Duodenal mucosa (tissue), 2 donors: ENCODE measurements around the gene NRM.

Experiments
- H3K27ac ChIP-seq: one replicate; pipeline ENCODE4 v1.7.0; 2013; ENCODE audit warnings: low read depth, low read length
- H3K27me3 ChIP-seq, 2 donors: one replicate each; pipeline ENCODE4 v1.7.0; 2013; ENCODE audit warnings: low read length in 2 of 2, control low read depth in 1 of 2; ENCODE audit not compliant: insufficient read depth in 2 of 2, control insufficient read depth in 1 of 2
- H3K36me3 ChIP-seq, 2 donors: one replicate each; pipeline ENCODE4 v1.7.0; 2013; ENCODE audit warnings: low read length in 2 of 2, control low read depth in 1 of 2; ENCODE audit not compliant: insufficient read depth in 2 of 2, control insufficient read depth in 1 of 2
- H3K4me1 ChIP-seq, 2 donors: one replicate each; pipeline ENCODE4 v1.7.0; 2013; ENCODE audit warnings: low read length in 2 of 2, control low read depth in 1 of 2; ENCODE audit not compliant: insufficient read depth in 2 of 2, control insufficient read depth in 1 of 2
- H3K4me3 ChIP-seq, 2 donors: one replicate each; pipeline ENCODE4 v1.7.0; 2013; ENCODE audit warnings: low read length in 2 of 2, low read depth in 1 of 2
- H3K9ac ChIP-seq, 2 donors: one replicate each; pipeline ENCODE4 v1.7.0; 2013; ENCODE audit warnings: low read length in 2 of 2, low read depth in 1 of 2
- H3K9me3 ChIP-seq, 2 donors: one replicate each; pipeline ENCODE4 v1.7.0; 2013; ENCODE audit warnings: low read length in 2 of 2, control low read depth in 1 of 2; ENCODE audit not compliant: control insufficient read depth in 1 of 2

Gene NRM

GRCh38 chr6:30683183-30683979 lies 7.4 kb downstream of the NRM start:
- Histone ChIP-seq H3K27ac (peak overlapping the region; percentile 85), H3K4me1 (peaks cover 32 to 40% of the 10 kb centered on the region in 2 donors), H3K9ac (peak overlapping the region; percentile 67 to 72), H3K27me3 (no peaks in the 10 kb centered on the region), H3K9me3 (no peaks in the 10 kb centered on the region), H3K36me3 (peaks cover 0 to 3% of the 10 kb centered on the region in 2 donors), H3K4me3 (peak overlapping the region; percentile 85 to 92)

- no peaks in the 10 kb centered on the region for H3K9me3 ChIP-seq
- H3K36me3 ChIP-seq = peaks cover 3 to 6% of the 10 kb centered on the region in 2 donors
- peaks cover 24 to 34% of the 10 kb centered on the region in 2 donors for H3K4me1 ChIP-seq
- peak overlapping the region; percentile 67 to 72 for H3K9ac ChIP-seq
- peak overlapping the region; percentile 85 to 92 for H3K4me3 ChIP-seq
- no peaks in the 10 kb centered on the region for H3K27me3 ChIP-seq
- peak overlapping the region; percentile 85 for H3K27ac ChIP-seq
Observed at GRCh38 chr6:30682143-30683117, 8.4 kb downstream of the NRM start.

GRCh38 chr6:30681766-30682142 lies 9.0 kb downstream of the NRM start:
- peak overlapping the region; percentile 85 for H3K27ac ChIP-seq
- no peaks in the 10 kb centered on the region for H3K27me3 ChIP-seq
- peaks cover 3 to 12% of the 10 kb centered on the region in 2 donors for H3K36me3 ChIP-seq
- H3K4me3 ChIP-seq = peak overlapping the region; percentile 85 to 92
- H3K9me3 ChIP-seq = no peaks in the 10 kb centered on the region
- peaks cover 24 to 39% of the 10 kb centered on the region in 2 donors for H3K4me1 ChIP-seq
- peak overlapping the region; percentile 32 to 72 for H3K9ac ChIP-seq

- peaks cover 20 to 29% of the 10 kb centered on the region in 2 donors for H3K4me1 ChIP-seq
- no peaks in the 10 kb centered on the region for H3K27me3 ChIP-seq
- H3K36me3 ChIP-seq = peaks cover 3 to 17% of the 10 kb centered on the region in 2 donors
- H3K4me3 ChIP-seq = peak overlapping the region; percentile 51 to 58
- H3K9ac ChIP-seq = peak overlapping the region; percentile 41 to 54
- no peak overlapping the region for H3K27ac ChIP-seq
- H3K9me3 ChIP-seq = no peaks in the 10 kb centered on the region
Observed at GRCh38 chr6:30679765-30680535, 10.8 kb downstream of the NRM start.

- Histone ChIP-seq H3K4me1 (peaks cover 20 to 29% of the 10 kb centered on the region in 2 donors), H3K27me3 (no peaks in the 10 kb centered on the region), H3K4me3 (peak overlapping the region; percentile 51 to 58), H3K27ac (no peak overlapping the region), H3K9ac (peak overlapping the region; percentile 41 to 54), H3K36me3 (peaks cover 3 to 17% of the 10 kb centered on the region in 2 donors), H3K9me3 (no peaks in the 10 kb centered on the region)
Observed at GRCh38 chr6:30678964-30679726, 11.6 kb downstream of the NRM start.

GRCh38 chr6:30676660-30677285 lies 14.0 kb downstream of the NRM start:
- Histone ChIP-seq H3K9me3 (no peaks in the 10 kb centered on the region), H3K27ac (no peak overlapping the region), H3K4me3 (no peak overlapping the region), H3K36me3 (peaks cover 3 to 17% of the 10 kb centered on the region in 2 donors), H3K4me1 (peaks cover 21 to 33% of the 10 kb centered on the region in 2 donors), H3K9ac (no peak overlapping the region), H3K27me3 (no peaks in the 10 kb centered on the region)

GRCh38 chr6:30672445-30673253 lies 18.1 kb downstream of the NRM start, which contains the start of gene DHX16:
TSS of gene DHX16 (minus strand) at chr6:30673006. CDS start at chr6:30672841, 165 bp downstream.
- Histone ChIP-seq H3K36me3 (peaks cover 12 to 41% of the 10 kb centered on the region in 2 donors), H3K9me3 (no peaks in the 10 kb centered on the region), H3K4me1 (peaks cover 11 to 22% of the 10 kb centered on the region in 2 donors), H3K27me3 (no peaks in the 10 kb centered on the region), H3K4me3 (peak within 1 kb of the TSS; percentile 97 to 98), H3K27ac (peak within 1 kb of the TSS; percentile 75), H3K9ac (peak within 1 kb of the TSS; percentile 90 to 94)

- Histone ChIP-seq H3K4me3 (no peak overlapping the region), H3K9me3 (no peaks in the 10 kb centered on the region), H3K9ac (no peak overlapping the region), H3K27me3 (no peaks in the 10 kb centered on the region), H3K36me3 (peaks cover 21 to 42% of the 10 kb centered on the region in 2 donors), H3K4me1 (peaks cover 11 to 16% of the 10 kb centered on the region in 2 donors), H3K27ac (no peak overlapping the region)
Observed at GRCh38 chr6:30670760-30671527, 19.8 kb downstream of the NRM start.
